ENCODE data around the gene TMEM220. TPM values are rescaled to one million over a fixed set of nuclear protein-coding genes. Genes with fewer than 3 reads are reported as not detected.

Gene TMEM220
- total and polyA plus RNA-seq, 2 experiments from 2014 or later: 10.5 to 30.0 TPM

- Histone ChIP-seq H3K36me3 (replicated peaks; ENCODE audit: insufficient read depth, low read depth) (no peaks in the 10 kb centered on the region), H2AFZ (no peak overlapping the region), H3K9me2 (replicated peaks; ENCODE audit: insufficient read depth) (no peaks in the 10 kb centered on the region), H3K4me2 (no peak overlapping the region), H3K79me2 (no peaks in the 10 kb centered on the region), H3K27ac (peak overlapping the region; percentile 21), H3K4me1 (ENCODE audit: insufficient read depth) (no peaks in the 10 kb centered on the region), H3K27me3 (no peaks in the 10 kb centered on the region), H4K20me1 (ENCODE audit: insufficient read depth, poor library complexity, severe bottlenecking) (no peaks in the 10 kb centered on the region), H3K9me3 (ENCODE audit: low read depth) (no peaks in the 10 kb centered on the region), H3K4me3 (no peak overlapping the region)
- TF ChIP-seq CTCF (IDR thresholded peaks at IDR 0.05; ENCODE audit: poor library complexity) (no peak), EZH2 (IDR thresholded peaks at IDR 0.05; ENCODE audit: borderline replicate concordance) (no peak), EZH2phosphoT487 (IDR thresholded peaks at IDR 0.05; ENCODE audit: low read depth, severe bottlenecking, unreplicated experiment) (no peak)
- 84% methylated on average over 1 of the region's 1 CpG for WGBS (ENCODE audit: low lambda C conversion rate, missing lambda C conversion rate)
- DNase-seq (ENCODE audit: low spot score): peak; percentile 32
Measured at GRCh38 chr17:10668775-10669174, 61.0 kb downstream of the TMEM220 start.

GRCh38 chr17:10666906-10667305, 62.9 kb downstream of the TMEM220 start:
- DNase-seq (ENCODE audit: low spot score): no peak
- Histone ChIP-seq H4K20me1 (ENCODE audit: insufficient read depth, poor library complexity, severe bottlenecking) (no peaks in the 10 kb centered on the region), H3K9me2 (replicated peaks; ENCODE audit: insufficient read depth) (no peaks in the 10 kb centered on the region), H3K4me2 (no peak overlapping the region), H3K27me3 (no peaks in the 10 kb centered on the region), H3K9me3 (ENCODE audit: low read depth) (no peaks in the 10 kb centered on the region), H2AFZ (no peak overlapping the region), H3K27ac (no peak overlapping the region), H3K79me2 (no peaks in the 10 kb centered on the region), H3K36me3 (replicated peaks; ENCODE audit: insufficient read depth, low read depth) (no peaks in the 10 kb centered on the region), H3K4me3 (no peak overlapping the region), H3K4me1 (ENCODE audit: insufficient read depth) (no peaks in the 10 kb centered on the region)
- TF ChIP-seq CTCF (IDR thresholded peaks at IDR 0.05; ENCODE audit: poor library complexity) (no peak), EZH2phosphoT487 (IDR thresholded peaks at IDR 0.05; ENCODE audit: low read depth, severe bottlenecking, unreplicated experiment) (no peak), EZH2 (IDR thresholded peaks at IDR 0.05; ENCODE audit: borderline replicate concordance) (no peak)
- WGBS (ENCODE audit: low lambda C conversion rate, missing lambda C conversion rate): 89% methylated on average over 5 of the region's 5 CpGs

GRCh38 chr17:10664571-10664970, 65.3 kb downstream of the TMEM220 start:
- Histone ChIP-seq H3K4me1 (ENCODE audit: insufficient read depth) (no peaks in the 10 kb centered on the region), H3K36me3 (replicated peaks; ENCODE audit: insufficient read depth, low read depth) (no peaks in the 10 kb centered on the region), H3K9me2 (replicated peaks; ENCODE audit: insufficient read depth) (no peaks in the 10 kb centered on the region), H3K79me2 (no peaks in the 10 kb centered on the region), H3K4me3 (no peak overlapping the region), H3K27me3 (no peaks in the 10 kb centered on the region), H3K4me2 (no peak overlapping the region), H4K20me1 (ENCODE audit: insufficient read depth, poor library complexity, severe bottlenecking) (no peaks in the 10 kb centered on the region), H2AFZ (no peak overlapping the region), H3K9me3 (ENCODE audit: low read depth) (no peaks in the 10 kb centered on the region), H3K27ac (no peak overlapping the region)
- DNase-seq (ENCODE audit: low spot score): no peak
- WGBS (ENCODE audit: low lambda C conversion rate, missing lambda C conversion rate): 96% methylated on average over 9 of the region's 9 CpGs
- no peak for TF ChIP-seq CTCF (IDR thresholded peaks at IDR 0.05; ENCODE audit: poor library complexity)
- no peak for TF ChIP-seq EZH2phosphoT487 (IDR thresholded peaks at IDR 0.05; ENCODE audit: low read depth, severe bottlenecking, unreplicated experiment)
- TF ChIP-seq EZH2 (IDR thresholded peaks at IDR 0.05; ENCODE audit: borderline replicate concordance): no peak

Other genes with a start within 250 kb of the TMEM220 start
- 0.12 TPM in 1 of 2 replicates, not detected in the other for gene MYH1, start 211.5 kb downstream of the TMEM220 start, total RNA-seq
- not detected in 2 replicates for gene MYH1, start 211.5 kb downstream of the TMEM220 start, polyA plus RNA-seq
- not detected in 2 replicates for gene MYH2, start 180.4 kb downstream of the TMEM220 start, total RNA-seq
- gene MYH2, start 180.4 kb downstream of the TMEM220 start, polyA plus RNA-seq: not detected in 2 replicates
- 0.48 and 0.93 TPM in 2 replicates for gene MYH3, start 72.7 kb downstream of the TMEM220 start, total RNA-seq
- gene MYH3, start 72.7 kb downstream of the TMEM220 start, polyA plus RNA-seq: 1.9 and 3.5 TPM in 2 replicates
- 37.4 and 45.8 TPM in 2 replicates for gene SCO1, start 32.5 kb downstream of the TMEM220 start, total RNA-seq
- gene SCO1, start 32.5 kb downstream of the TMEM220 start, polyA plus RNA-seq: 34.0 and 43.4 TPM in 2 replicates
- gene ADPRM, start 32.4 kb downstream of the TMEM220 start, total RNA-seq: 12.5 and 17.8 TPM in 2 replicates
- 5.8 and 7.7 TPM in 2 replicates for gene ADPRM, start 32.4 kb downstream of the TMEM220 start, polyA plus RNA-seq
- gene TMEM238L, start 74.1 kb upstream of the TMEM220 start, total RNA-seq: 1.0 and 1.3 TPM in 2 replicates
- gene TMEM238L, start 74.1 kb upstream of the TMEM220 start, polyA plus RNA-seq: 1.0 and 1.5 TPM in 2 replicates
- gene PIRT, start 108.1 kb upstream of the TMEM220 start, total RNA-seq: not detected in 2 replicates
- gene PIRT, start 108.1 kb upstream of the TMEM220 start, polyA plus RNA-seq: not detected in 2 replicates

Data from hepatocyte (in vitro differentiated cells).